GM12891 (cell line): Measurements from ENCODE around the gene INSYN1.
"Not testable (repeated sequence)": the region's sequence is repeated elsewhere in the genome, so short reads cannot be mapped to it uniquely, and the experiment has no call there.

ENCODE experiments used
- DNase-seq: peaks from one replicate; pipeline ENCODE4 v3.0.0; 2011; ENCODE audit warnings: low spot score; ENCODE audit not compliant: insufficient read length
- FAIRE-seq: peaks from 2 replicates; lab custom pipeline; 2011; peaks lifted over from hg19 to GRCh38; lab: Jason Lieb, UNC
- PAX5 ChIP-seq: IDR thresholded peaks from 2 replicates; pipeline ENCODE4 v1.6.1; 2011; ENCODE audit warnings: low read length, moderate library complexity, mild to moderate bottlenecking; ENCODE audit not compliant: insufficient read depth, severe bottlenecking
- POLR2A ChIP-seq: IDR thresholded peaks from 2 replicates; pipeline ENCODE4 v1.6.1; 2011; ENCODE audit warnings: low read depth, low read length, control low read depth
- POLR2AphosphoS5 ChIP-seq: IDR thresholded peaks from 2 replicates; pipeline ENCODE4 v1.6.1; 2011; ENCODE audit warnings: low read depth, low read length, control low read depth
- POU2F2 ChIP-seq: IDR thresholded peaks from 2 replicates; pipeline ENCODE4 v1.6.1; 2011; ENCODE audit warnings: low read depth, mild to moderate bottlenecking, control low read depth, low read length, moderate library complexity
- SPI1 ChIP-seq: IDR thresholded peaks from 2 replicates; pipeline ENCODE4 v1.6.1; 2011; ENCODE audit warnings: low read depth, low read length, control low read depth
- TAF1 ChIP-seq: IDR thresholded peaks from 2 replicates; pipeline ENCODE4 v1.6.1; 2011; ENCODE audit warnings: low read depth, low read length, control low read depth

INSYN1 gene

GRCh38 chr15:73792415-73792814, 39.3 kb upstream of the INSYN1 start:
- TF ChIP-seq POLR2A: no peak
- no peak for TF ChIP-seq SPI1
- TF ChIP-seq POLR2AphosphoS5: no peak
- TF ChIP-seq TAF1: no peak
- no peak for TF ChIP-seq PAX5
- TF ChIP-seq POU2F2: no peak
- FAIRE-seq: no peak
- no peak for DNase-seq

DNA sequence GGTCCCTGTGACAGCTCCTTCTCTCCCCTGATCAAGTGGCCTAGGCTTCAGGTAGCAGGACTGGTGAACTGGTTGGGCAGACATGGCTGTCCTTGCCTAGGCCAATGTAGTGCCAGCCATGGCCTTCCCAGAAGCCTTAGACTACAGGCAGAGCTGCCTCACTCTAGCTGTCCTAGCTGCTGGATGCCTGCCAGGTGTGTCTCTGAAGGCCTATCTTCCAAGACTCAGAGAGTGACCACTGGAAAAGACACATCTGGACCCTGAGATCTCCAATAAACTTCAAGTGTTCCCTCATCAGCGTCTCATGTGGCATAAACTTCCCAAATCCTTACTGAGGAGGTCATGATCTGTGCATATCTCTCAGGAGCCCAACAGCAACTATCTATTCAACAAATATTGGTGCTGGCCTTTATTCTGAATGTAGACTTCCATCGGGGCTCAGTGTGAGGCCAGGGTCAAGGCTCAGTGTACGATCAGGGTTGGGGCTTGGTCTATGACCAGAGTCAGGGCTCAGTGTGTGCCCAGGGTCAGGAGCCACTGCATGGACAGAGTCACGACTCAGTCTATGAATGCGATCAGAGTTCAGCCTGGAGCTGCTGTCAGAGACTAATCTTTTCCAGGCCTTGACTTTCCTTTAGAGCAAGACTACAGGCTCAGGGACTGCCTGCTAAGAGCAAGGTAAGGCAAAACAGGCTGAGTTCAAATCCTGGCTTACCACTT, 36.5 kb upstream of the INSYN1 start:
- FAIRE-seq: no peak
- no peak for DNase-seq
- TF ChIP-seq PAX5 (no peak), TAF1 (no peak), SPI1 (no peak), POLR2A (no peak), POU2F2 (no peak), POLR2AphosphoS5 (no peak)

- TF ChIP-seq TAF1: no peak
- TF ChIP-seq PAX5: no peak
- TF ChIP-seq SPI1: no peak
- no peak for TF ChIP-seq POLR2AphosphoS5
- no peak for TF ChIP-seq POU2F2
- no peak for TF ChIP-seq POLR2A
- FAIRE-seq (no peak), DNase-seq (no peak)
Observed at GRCh38 chr15:73787621-73788020, 34.5 kb upstream of the INSYN1 start.

- TF ChIP-seq SPI1 (no peak), PAX5 (no peak), POU2F2 (no peak), POLR2A (no peak)
- DNase-seq: no peak
- no peak for FAIRE-seq
Observed at GRCh38 chr15:73786538-73786937, 33.4 kb upstream of the INSYN1 start.

DNA sequence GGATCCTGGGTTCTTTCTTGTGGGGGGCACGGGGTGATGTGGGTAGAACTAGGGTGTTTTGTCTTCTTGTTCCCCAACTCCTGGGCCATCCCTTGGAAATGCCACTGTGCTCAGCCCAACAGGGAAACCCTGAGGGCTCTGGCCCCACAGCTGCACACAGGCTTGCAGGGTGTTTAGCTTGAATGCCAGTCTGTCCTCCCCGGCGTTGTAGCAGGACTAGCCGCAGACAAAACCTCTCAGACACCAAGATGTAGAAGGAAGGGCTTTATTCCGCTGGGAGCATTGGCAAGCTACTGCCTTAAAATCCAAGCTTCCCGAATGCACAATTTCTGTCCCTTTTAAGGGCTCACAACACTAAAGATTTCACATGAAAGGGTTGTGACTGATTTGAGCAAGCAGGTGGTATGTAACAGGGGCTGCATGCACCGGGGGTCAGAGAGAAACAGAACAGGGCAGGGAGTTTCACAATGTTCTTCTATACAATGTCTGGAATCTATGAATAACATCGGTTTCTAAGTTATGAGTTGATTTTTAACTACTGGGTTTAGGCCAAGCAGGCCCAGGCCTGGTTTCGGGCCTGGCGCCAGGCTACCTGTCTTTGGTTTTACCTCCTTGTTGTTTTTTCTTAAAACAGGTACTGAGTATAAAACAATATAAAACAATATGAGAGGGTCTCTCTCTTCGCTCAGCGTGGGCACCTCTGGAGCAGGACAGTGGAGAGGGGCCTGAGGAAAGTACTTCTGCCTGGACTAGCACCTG, 32.3 kb upstream of the INSYN1 start:
- not testable (repeated sequence) for FAIRE-seq, DNase-seq

DNA sequence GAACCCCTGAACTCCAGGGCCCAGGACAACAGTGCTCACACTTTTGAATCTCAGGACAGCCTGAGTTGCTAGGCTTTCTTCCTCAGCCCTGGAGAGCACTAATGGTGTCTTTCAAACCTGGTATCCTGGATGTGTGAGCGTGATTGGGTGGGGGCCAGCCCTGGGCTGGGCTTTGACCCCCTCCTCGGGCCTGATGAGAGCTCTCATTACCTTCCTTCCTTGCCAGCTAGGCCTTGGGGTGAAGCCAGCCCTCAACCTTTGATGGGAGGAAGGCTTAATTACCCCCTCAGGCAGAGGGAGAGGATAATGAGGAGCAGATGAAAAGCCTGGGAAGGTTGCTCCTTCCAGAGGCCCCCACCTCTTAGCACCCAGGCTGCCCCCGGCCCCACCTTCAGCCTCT, 31.1 kb upstream of the INSYN1 start:
- TF ChIP-seq TAF1 (no peak), PAX5 (no peak)
- DNase-seq (no peak), FAIRE-seq (no peak)

GRCh38 chr15:73782344-73782959, 29.3 kb upstream of the INSYN1 start:
- no peak for FAIRE-seq
- no peak for TF ChIP-seq POLR2AphosphoS5
- TF ChIP-seq PAX5: no peak
- no peak for TF ChIP-seq SPI1
- TF ChIP-seq TAF1: no peak
- TF ChIP-seq POLR2A: no peak
- DNase-seq: no peak

DNA sequence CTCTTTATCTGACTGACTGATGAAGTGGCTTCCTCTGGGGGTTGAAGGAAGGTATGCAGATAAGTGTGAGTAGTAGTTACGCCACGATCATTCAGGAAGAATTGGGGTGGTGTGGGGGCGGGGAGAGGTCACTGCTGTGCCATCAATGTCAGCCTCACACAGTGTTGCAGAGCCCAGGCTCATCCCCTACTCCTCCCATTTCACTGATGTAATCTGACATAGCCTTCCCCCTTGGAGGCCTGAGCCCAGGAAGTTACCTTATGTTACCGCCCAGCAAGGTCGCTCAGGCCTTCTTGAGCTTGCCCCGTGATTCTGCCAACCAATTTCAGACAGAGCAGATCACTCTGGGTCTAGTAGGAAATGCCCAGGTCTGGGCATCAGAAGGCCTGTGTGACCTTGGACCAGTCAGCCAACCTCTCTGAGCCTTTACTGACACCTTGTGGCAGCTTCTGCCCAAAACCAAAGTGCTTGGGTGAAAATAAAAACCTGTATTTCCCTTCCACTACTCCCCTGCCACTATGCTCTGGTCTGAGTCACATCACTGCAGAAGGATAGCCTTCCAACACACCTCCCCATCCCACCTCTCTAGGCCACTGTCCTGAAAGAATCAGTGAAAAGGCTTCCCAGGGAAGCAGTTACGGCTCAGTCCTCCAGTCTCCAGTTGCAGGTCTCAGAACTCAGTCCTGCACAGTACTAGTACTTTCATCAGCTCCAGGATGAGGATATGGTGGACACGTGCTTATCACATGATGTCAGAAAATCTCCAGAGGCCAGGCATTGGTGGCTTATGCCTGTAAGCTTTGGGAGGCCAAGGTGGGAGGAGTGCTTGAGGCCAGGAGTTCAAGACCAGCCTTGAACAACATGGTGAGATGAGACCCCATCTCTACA, 28.1 kb upstream of the INSYN1 start:
- TF ChIP-seq POU2F2: no peak
- no peak for TF ChIP-seq POLR2A
- no peak for TF ChIP-seq POLR2AphosphoS5
- no peak for TF ChIP-seq TAF1
- DNase-seq (no peak), FAIRE-seq (no peak)

GRCh38 chr15:73779974-73780373, 26.8 kb upstream of the INSYN1 start:
- TF ChIP-seq POLR2A (no peak), TAF1 (no peak), SPI1 (no peak)
- FAIRE-seq: no peak
- DNase-seq: no peak

DNA sequence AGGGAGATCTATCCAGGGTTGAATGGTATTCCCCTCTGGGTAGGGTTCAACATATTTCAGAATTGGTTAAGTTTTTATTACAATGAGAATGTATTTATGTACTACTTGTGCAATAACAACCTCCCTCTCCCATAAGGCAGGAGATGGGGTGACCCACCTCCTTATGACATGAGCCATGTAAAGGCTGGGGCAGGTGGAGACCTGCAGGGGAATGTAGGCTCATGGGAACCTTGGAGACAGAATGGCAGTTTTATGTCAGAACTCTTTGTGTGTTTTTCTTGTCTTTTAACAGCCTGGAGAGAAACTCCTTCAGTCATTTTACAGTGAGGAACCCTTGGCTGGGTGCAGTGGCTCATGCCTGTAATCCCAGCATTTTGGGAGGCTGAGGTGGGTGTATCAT, 24.6 kb upstream of the INSYN1 start:
- FAIRE-seq (no peak), DNase-seq (no peak)
- TF ChIP-seq POLR2A: no peak
- TF ChIP-seq PAX5: no peak
- TF ChIP-seq POU2F2: no peak
- no peak for TF ChIP-seq SPI1
- no peak for TF ChIP-seq POLR2AphosphoS5
- no peak for TF ChIP-seq TAF1
